HT1080 (cell line): ENCODE results near the gene TMEM240. TPM values are rescaled to one million over a fixed set of nuclear protein-coding genes. Genes with fewer than 3 reads are reported as not detected.
"Not testable (repeated sequence)": the region's sequence is repeated elsewhere in the genome, so short reads cannot be mapped to it uniquely, and the experiment has no call there.

Experiments used
- DNase-seq: peaks from one replicate; pipeline ENCODE4 v3.0.0-alpha.2; 2015; ENCODE audit warnings: low read depth
- total RNA-seq: library from RNA; depleted of rRNA; stranded (reverse); fragments of >200 nt; shearing (Covaris generic); gene quantifications from 2 replicates; pipeline ENCODE4 v1.2.3, GENCODE V29; 2014

The TMEM240 gene
- total RNA-seq, 1 experiment from 2014 or later, result 3.1 TPM

DNA sequence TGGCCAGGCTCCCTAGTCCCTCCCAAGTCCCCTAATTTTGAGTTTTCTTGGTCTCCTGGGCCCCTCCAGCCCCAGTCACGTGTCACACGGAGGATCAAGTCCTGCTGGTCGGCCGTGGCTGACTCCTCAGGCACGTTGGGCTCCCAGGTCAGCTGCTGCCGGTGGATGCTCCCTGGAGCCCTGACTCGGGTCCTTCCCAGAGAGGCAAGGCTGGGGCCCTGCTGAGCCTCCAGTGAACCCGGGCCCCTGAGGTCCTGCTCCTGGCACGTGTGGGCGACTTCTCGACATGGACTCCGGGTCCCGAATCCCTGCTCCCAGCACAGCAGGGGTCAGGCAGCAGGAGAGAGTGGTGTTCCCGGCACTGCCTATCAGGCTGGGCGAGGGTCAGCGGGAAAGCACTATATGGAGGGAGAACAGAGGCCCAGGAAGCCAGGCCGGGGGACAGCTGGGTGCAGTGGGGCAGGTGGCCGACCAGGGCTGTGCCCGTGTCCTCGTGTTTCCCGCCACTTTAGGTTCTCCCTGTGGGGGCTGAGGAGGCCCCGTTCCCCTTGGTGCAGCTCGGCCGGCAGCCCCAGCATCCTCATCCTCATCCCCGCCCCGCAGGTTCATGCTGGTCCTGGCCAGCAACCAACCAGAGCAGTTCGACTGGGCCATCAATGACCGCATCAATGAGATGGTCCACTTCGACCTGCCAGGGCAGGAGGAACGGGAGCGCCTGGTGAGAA lies 13.2 kb downstream of the TMEM240 start:
- no peak for DNase-seq

DNA sequence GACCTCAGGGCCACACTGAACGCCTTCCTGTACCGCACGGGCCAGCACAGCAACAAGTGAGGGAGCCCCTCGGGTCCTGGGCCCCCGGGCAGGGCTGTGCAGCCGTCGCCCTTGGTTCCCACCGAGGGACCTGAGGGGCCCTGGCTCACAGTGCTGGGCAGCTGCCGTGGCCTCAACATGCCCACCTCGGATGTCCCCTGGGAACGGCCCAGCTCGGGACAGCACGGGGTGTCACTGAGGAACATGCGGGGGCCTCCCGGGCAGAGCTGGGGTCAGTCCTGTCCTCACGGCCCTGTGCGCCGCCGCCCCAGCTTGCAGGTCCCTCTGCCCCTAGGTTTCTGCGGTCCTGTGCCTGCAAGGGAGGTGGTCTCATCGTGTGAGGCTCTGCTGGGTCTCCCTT lies 13.9 kb downstream of the TMEM240 start:
- DNase-seq, result not testable (repeated sequence)

DNA sequence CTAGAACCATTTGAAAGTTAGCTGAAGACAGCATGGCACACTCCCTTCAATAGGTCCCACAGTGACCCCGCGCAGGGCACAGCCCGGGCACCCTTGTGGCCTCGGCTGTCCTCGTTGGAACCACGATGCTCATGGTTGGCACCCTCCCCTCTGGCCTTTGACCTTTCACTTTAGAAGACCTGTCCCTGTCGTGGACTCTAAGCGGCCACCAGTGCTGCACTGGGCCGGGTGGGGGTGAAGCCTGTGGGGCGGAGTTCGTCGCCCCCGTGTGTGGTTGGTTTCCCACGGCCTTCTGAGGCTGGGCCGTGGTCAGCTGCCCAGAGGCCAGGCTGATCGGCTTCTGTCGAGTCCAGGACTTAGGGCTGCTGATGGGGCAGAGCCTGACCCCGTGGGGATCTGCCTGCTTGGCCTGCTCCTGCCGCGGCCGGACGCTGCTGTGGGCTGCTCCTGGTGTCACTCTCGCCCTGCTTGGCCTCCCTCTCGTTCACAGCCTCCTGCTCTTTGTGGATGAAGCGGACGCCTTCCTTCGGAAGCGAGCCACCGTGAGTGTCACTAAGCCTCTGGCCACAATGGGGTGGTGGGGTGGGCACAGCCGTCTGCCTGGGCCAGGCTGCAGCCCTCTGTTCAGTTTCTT lies 15.6 kb downstream of the TMEM240 start:
- not testable (repeated sequence) for DNase-seq

DNA sequence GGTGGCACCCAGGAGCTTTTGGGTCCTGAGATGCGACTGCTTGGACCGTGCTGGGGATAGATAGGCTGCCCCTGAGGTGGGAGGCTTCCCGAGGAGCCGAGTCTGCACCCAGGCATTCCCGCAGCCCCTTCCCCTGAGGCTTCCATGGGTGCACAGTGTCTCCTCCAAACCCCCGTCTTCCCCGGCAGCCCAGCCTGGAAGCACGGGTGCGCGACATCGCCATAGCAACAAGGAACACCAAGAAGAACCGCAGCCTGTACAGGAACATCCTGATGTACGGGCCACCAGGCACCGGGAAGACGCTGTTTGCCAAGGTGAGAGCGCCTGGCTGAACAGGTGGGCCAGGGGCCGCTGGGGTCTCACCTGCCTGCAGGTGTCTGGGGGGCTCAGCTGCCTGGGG lies 16.8 kb downstream of the TMEM240 start:
- not testable (repeated sequence) for DNase-seq

DNA sequence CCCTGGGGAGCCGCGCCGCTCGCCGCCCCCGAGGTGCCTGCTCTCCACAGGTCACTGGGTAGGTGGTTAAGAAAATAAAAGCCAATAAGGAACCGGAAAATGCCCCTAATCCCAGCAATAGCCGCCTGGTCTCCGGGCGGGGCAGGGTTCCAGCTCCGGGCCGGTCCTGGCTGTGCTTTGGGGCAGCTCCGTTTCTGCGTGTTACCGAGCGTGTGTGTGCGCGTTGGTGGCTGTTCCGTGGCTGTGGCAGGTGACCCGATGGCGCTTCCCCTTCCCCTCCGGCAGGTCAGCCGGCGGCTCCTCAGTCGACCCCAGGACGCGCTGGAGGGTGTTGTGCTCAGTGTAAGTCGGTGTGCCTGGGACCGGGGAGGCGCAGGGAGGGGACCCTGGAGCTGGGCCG lies 17.2 kb downstream of the TMEM240 start:
- DNase-seq, result not testable (repeated sequence)

DNA sequence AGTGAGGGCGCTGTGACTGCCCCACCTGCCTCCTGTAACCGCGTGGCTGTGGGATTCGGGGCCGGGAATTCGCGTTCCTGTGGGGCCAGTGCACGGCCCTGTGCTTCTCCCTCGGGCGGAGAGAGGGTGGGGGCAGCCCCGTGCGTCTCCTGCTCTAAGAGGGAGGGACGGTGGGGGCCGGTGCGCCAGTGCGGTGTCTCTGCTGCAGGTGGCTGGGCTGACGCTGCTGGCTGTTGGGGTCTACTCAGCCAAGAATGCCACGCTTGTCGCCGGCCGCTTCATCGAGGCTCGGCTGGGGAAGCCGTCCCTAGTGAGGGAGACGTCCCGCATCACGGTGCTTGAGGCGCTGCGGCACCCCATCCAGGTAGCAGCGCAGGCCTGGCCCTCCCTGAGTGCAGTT lies 17.9 kb downstream of the TMEM240 start:
- not testable (repeated sequence) for DNase-seq

DNA sequence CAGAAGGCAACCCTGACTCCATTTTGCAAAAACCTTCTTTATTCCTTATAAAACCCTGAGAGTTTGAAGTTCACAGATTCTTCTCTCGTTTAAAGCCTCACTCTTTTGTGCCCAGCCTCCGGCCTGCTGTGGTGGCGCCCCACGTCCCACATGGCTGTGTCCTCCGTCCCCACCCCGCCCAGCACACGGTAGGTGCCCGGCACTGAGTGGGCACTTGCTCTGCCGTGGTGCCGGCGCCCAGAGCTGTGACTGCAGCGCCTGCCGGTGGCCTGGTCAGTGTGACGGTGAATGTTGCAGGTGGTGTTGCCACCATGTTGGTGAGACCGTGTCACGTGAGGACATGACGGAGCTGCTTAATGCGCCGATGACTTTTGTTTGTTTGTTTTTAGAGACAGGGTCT lies 19.1 kb downstream of the TMEM240 start:
- DNase-seq, result no peak

DNA sequence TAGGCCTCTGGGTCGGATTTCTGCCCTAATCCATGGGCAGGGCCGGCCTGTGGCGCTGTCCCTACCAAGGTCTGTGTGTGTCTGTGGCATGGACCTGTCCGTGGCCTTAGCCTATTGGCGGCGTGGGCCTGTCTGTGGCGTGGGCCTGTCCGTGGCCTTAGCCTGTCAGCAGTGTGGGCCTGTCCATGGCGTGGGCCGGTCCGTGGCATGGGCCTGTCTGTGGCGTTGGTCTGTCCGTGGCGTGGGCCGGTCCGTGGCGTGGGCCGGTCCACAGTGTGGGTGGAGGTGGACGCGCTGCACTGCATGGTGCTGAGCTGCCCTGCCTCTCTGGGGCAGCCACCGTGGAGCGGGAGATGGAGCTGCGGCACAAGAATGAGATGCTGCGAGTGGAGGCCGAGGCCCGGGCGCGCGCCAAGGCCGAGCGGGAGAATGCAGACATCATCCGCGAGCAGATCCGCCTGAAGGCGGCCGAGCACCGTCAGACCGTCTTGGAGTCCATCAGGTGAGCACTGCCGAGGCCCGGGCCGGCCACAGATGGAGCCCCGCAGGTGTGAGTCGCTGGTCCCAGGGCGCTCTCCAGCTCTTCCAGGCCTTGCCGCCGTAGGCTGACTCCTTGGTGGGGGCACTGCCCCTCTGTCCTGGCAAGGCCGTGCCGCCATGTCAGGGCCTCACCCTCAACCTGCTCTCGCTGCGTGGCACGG lies 20.5 kb downstream of the TMEM240 start:
- DNase-seq, result not testable (repeated sequence)

DNA sequence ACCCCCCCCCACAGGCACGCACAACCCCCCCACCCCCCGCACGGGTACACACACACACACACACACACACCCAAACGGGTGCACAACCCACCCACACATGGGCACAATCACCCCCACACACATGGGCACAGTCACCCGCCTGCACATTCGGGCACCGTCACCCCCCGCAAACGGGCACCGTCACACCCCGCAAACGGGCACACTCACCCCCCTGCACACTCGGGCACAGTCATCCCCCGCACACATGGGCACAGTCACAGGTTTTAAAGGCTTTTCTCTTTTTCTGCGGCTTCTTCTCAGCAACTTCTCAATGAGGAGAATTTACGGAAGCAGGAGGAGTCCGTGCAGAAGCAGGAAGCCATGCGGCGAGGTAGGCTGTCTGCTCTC lies 21.8 kb downstream of the TMEM240 start:
- DNase-seq, result not testable (repeated sequence)

DNA sequence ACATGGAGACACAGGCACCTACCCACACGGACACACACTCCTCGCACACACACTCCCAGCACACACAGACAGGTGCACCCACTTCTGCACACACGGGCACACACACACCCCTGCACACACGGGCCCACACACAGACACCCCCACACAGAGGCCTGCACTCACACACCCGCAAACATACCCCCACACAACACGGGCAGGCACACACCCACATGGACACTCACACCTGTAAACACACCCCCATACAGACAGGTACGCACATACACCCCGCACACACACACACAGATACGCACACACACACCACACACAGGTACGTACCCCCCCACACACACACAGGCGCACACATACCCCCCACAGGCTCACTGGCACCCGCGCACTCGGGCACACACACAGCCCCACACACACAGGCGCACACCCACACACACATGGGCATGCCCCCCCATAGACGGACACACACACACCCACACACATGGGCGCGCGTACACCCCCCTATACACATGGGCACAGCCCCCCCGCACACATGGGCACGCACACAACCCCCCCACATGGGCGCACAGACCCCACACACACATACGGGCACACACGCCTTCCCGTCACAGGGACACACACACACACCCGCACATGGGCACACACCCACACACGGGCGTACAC lies 22.3 kb downstream of the TMEM240 start:
- no peak for DNase-seq

DNA sequence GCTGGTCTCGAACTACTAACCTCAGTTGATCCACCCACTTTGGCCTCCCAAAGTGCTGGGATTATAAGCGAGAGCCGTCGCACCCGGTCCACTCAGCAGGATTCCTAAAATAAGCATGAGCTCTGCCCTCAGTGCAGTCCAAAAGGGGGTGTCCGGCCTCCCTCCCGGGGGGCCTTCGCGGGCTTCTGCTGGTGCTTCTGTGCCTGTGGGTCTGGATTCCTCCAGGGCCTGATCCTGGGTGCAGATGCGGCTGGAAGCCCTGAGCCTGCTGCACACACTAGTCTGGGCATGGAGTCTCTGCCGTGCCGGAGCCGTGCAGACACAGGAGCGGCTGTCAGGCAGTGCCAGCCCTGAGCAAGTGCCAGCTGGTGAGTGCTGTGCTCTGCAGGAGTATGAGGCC lies 23.5 kb downstream of the TMEM240 start:
- not testable (repeated sequence) for DNase-seq

DNA sequence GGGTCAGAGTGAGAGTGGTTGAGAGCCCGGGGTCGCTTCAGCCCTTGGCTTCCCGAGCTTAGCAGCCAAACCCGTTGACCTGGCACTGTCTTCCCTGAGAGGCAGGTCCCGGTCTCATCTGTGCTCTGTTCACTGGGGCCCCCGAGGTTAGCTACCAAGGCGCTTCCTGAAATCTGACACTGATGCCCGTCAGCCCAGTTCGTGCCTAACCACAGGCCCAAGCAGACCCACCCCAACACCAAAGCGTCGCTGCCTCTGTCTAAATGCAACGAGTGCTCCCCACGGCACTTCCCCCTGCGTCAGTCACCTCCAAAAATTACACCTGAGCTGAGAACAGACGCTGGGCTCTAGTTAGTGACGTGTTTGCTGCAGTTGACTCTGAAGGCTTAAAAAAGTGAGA lies 26.0 kb downstream of the TMEM240 start:
- not testable (repeated sequence) for DNase-seq

DNA sequence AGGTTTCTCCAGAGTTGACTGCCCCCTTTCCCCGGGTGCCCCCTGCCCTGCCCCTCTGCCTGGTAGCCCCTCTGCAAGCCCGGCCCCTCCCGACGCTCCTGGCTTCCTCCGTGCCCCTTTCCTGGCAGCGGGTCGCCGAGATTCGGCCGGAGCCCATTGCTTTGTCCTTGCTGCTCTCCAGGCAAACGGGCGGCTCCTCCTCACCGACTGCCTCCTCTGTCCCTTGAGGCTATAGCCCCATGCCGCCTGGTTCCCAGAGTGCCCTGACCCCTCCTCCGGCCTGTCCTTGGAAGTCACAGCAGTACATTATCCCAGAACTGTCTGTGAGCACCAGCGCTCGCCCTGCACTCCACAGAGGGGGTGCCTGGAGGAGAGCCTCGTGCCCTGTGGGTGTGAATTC lies 26.7 kb downstream of the TMEM240 start:
- not testable (repeated sequence) for DNase-seq

DNA sequence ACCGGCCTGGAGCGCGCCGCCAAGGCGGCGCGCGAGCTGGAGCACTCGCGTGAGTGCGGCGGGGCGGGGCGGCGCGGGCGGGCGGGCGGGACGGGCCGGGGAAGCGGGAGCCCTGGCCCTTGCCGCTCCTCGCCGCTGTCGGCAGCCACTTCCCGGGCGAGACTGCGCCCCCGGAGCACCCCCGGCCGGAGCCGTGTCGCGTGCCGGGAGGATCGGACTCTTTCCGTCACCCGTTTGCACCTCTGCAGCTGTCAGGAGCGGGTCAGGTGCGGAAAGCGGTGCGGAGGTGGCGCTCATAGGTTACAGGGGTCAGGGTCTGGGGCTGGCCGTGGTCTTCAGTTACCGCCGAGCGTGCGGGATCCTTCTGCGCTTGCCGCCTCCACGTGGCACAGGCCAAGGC lies 28.0 kb downstream of the TMEM240 start:
- DNase-seq, result not testable (repeated sequence)

DNA sequence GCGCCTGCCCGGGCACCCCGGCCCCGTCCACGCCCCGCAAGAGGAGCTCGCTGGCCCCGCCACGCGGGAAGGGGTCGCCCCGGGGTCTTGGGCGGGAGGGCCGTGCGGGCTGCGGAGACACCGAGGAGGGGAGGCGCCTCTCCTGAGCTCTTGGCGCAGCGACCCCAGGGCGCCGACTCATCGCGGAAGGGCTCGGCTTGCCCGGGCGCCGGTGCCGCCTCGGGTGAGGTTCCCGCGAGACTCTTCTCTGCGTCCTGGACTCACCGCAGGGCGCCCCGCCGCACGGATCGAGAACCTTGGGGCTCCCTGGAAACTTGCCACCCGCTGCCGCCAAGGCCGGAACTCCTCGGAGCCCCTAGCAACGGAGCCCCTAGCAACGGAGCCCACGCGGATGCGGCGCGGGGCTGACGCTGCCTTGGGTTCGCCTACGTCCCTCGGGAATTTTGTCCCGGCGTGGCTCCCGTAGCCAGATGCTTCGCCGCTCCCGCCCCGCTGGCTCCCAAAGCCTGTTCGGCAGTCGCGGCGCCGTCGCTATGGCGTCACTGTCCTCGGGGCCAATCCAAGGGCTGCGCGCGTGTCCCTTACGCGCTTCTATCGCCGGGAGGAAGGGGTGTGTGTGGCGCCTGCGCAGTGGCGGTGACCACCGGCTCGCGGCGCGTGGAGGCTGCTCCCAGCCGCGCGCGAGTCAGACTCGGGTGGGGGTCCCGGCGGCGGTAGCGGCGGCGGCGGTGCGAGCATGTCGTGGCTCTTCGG lies 28.7 kb downstream of the TMEM240 start, which contains the start of gene ATAD3A:
Gene ATAD3A, plus strand, starts transcription at position 630 of the 753 bp plus-strand sequence. Its CDS starts 107 bp downstream, at position 737.
- peak; percentile 94 for DNase-seq

DNA sequence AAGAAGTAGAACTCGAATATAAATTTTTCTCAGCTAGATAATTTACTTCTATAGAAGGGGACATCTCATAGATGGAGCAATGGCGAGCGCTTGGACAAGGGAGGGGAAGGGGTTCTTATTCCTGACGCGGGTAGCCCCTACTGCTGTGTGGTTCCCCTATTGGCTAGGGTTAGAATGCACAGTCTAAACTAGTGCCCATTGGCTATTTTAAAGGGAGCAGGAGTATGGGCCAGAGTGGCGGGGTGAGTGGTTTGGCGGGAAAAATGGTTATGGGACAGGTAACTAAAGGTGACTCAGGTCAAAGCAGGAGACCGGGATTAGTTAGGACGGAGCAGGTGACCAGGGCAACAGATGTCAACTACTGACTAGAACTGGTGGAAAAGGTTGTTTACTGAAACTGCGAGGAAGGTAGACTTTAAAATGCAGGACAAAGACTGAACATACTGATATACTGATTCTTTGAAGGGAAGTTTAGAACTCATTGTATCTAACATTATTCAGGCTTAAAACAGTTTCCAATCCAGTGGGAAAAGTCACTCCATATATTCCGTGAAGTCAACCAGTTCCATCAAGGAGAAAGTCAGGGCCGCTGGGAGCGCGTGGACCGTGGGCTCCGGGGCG lies 29.4 kb downstream of the TMEM240 start:
- DNase-seq, result peak; percentile 17

DNA sequence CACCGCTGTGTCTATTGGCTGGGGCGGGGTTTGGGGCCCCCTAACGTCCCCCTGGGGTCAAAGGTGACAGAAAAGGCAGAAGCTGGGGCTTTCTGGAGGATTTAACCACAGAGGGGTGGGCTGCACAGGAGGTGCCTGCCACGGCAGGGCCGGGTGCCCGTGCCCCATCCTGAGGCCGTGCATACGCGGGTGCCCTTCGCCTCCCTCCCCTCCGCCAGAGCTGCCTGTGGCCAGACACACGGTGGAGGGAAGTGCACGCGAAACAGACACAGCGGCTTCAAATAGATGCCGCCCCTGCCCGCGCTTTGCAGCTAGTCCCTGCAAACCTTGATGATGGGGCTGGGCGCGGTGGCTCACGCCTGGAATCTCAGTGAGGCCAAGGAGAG lies 31.0 kb downstream of the TMEM240 start:
- not testable (repeated sequence) for DNase-seq

DNA sequence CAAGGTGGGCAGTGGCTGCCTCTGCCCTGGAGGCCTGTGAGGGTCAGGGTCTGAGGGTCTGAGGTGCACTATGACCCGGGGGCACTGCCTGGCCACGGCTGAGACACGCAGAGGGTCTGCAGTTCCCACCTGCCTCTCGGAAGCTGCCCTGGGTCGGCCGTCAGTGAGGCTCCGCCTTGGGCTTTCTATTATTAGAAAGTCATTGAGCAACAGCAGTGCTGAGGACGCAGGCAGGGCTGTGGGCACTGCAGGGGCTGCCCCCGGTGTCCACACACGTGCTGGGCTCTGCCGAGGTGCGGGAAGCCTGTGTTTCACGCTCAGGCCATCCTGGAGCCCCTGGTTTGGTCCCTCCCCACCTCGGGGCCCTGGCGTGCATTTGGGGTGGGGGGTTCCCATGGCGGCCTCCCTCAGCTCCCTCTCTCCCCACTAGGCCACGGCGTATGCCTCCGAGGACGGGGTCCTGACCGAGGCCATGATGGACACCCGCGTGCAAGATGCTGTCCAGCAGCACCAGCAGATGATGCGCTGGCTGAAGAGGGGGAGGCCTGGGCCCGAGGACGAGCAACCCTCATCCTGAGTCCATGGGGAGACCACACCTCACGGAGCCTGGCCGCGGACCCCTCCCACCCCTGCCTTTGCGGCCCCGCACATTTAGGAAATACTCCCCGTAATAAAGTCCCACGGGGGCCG lies 31.5 kb downstream of the TMEM240 start:
- DNase-seq, result not testable (repeated sequence)

DNA sequence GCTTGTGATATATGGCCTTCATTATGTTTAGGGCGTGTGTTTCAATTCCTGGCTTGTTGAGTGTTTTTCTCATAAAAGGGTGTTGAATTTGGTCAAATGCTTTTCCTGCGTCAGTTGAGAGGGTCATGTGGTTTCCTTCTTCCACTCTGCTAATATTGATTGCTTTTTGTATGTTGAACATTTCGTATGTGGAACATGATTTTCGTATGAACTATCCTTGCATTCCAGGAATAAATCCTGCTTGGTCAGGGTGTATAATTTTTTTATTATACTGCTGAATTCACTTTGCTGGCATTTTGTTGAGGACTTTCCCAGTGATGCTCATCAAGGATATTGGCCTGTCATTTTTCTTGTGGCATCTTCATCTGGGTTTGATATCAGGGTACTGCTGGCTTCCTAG lies 33.1 kb downstream of the TMEM240 start:
- DNase-seq, result no peak

DNA sequence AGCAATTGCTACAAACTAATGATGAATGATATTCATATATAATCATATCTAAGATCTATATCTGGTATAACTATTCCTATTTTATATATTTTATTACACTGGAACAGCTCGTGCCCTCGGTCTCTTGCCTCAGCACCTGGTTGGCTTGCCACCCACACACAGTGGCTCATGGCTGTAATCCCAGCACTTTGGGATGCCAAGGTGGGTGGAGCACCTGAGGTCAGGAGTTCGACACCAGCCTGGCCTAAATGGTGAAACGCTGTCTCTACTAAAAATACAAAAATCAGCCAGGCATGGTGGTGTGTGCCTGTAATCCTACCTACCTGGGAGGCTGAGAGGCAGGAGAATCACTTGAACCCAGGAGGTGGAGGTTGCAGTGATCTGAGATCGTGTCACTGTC lies 34.6 kb downstream of the TMEM240 start:
- DNase-seq, result not testable (repeated sequence)
